PC-9 (cell line): ENCODE data around the gene TSPAN14. TPM values are rescaled to one million over a fixed set of nuclear protein-coding genes. Genes with fewer than 3 reads are reported as not detected.

Experiments
- BruUV-seq: library from RNA; stranded (reverse); fragments of 400-500 nt; replicated peaks from 2 replicates; lab custom pipeline; 2021; lab: Mats Ljungman, UMichigan
- CTCF ChIA-PET: fragments of 300-600 bp; sonication (Branson Sonifier 250); formaldehyde crosslinking; loops from one replicate; lab custom pipeline; 2022; ENCODE audit warnings: antibody characterized with exemption; lab: Charles Lee
- POLR2A ChIA-PET: fragments of 300-600 bp; sonication (Branson Sonifier 250); formaldehyde crosslinking; loops from one replicate; lab custom pipeline; 2022; ENCODE audit warnings: antibody characterized with exemption; ENCODE audit not compliant: unreplicated experiment; lab: Charles Lee
- DNase-seq, 2 experiments: peaks; one replicate each; pipeline versions ENCODE4 v3.0.0 to v3.0.0-alpha.2; 2015 to 2022; ENCODE audit warnings: mixed read lengths in 1 of 2
- H2AFZ ChIP-seq: fragments of 200-600 bp; sonication (generic); 2 replicates; pipeline ENCODE4 v1.8.1; 2017; ENCODE audit warnings: antibody characterized with exemption
- H3F3A ChIP-seq: fragments of 200-600 bp; sonication (generic); 2 replicates; pipeline ENCODE4 v1.8.1; 2017; ENCODE audit warnings: antibody characterized with exemption, mild to moderate bottlenecking, low read depth; ENCODE audit not compliant: insufficient read depth
- H3K27ac ChIP-seq: fragments of 200-600 bp; sonication (generic); 2 replicates; pipeline ENCODE4 v1.6.1; 2016; ENCODE audit warnings: mixed run types
- H3K27me3 ChIP-seq: fragments of 200-600 bp; sonication (generic); 2 replicates; pipeline ENCODE4 v1.6.1; 2016; ENCODE audit warnings: low read depth, mixed run types; ENCODE audit not compliant: insufficient read depth
- H3K36me3 ChIP-seq: fragments of 200-600 bp; sonication (generic); 2 replicates; pipeline ENCODE4 v1.6.1; 2016; ENCODE audit warnings: low read depth, mixed run types
- H3K4me1 ChIP-seq: fragments of 200-600 bp; sonication (generic); replicated peaks from 2 replicates; pipeline ENCODE4 v1.6.1; 2016; ENCODE audit warnings: mixed run types; ENCODE audit not compliant: insufficient read depth
- H3K4me2 ChIP-seq: fragments of 200-600 bp; sonication (generic); 2 replicates; pipeline ENCODE4 v1.6.1; 2017; ENCODE audit warnings: mixed run types
- H3K4me3 ChIP-seq: fragments of 200-600 bp; sonication (generic); 2 replicates; pipeline ENCODE4 v1.6.1; 2016; ENCODE audit warnings: mixed run types
- H3K79me2 ChIP-seq: fragments of 200-600 bp; sonication (generic); 2 replicates; pipeline ENCODE4 v1.6.1; 2017; ENCODE audit warnings: low read depth, mixed run types
- H3K9me2 ChIP-seq: fragments of 200-600 bp; sonication (generic); 2 replicates; pipeline ENCODE4 v1.8.1; 2017; ENCODE audit warnings: mild to moderate bottlenecking; ENCODE audit not compliant: insufficient read depth
- H3K9me3 ChIP-seq: fragments of 200-600 bp; sonication (generic); 2 replicates; pipeline ENCODE4 v1.8.1; 2016; ENCODE audit warnings: low read depth; ENCODE audit not compliant: insufficient read depth
- H4K20me1 ChIP-seq: fragments of 200-600 bp; sonication (generic); 2 replicates; pipeline ENCODE4 v1.8.1; 2017; ENCODE audit not compliant: insufficient read depth
- EZH2 ChIP-seq: fragments of 200-600 bp; sonication (generic); IDR thresholded peaks from 2 replicates; pipeline ENCODE4 v1.8.0; 2017; ENCODE audit warnings: antibody characterized with exemption, low read depth
- intact Hi-C: fragments of 100-400 bp; cut with micrococcal nuclease; formaldehyde crosslinking; loops from one replicate; pipeline ENCODE4 v1.10.0; 2022; ENCODE audit not compliant: unreplicated experiment
- total RNA-seq: library from RNA; stranded (reverse); gene quantifications from 2 replicates; pipeline ENCODE4 v1.2.3, GENCODE V29; 2021
- TF ChIP-seq, protein P1 (sequence below): fragments of 200-600 bp; sonication (generic); conservative IDR thresholded peaks from 2 replicates; pipeline ENCODE4 v1.6.1; 2017; ENCODE audit warnings: mixed run types, antibody characterized with exemption, mild to moderate bottlenecking, moderate library complexity

Gene TSPAN14
- total RNA-seq, 1 experiment from 2014 or later: 135 TPM

DNA sequence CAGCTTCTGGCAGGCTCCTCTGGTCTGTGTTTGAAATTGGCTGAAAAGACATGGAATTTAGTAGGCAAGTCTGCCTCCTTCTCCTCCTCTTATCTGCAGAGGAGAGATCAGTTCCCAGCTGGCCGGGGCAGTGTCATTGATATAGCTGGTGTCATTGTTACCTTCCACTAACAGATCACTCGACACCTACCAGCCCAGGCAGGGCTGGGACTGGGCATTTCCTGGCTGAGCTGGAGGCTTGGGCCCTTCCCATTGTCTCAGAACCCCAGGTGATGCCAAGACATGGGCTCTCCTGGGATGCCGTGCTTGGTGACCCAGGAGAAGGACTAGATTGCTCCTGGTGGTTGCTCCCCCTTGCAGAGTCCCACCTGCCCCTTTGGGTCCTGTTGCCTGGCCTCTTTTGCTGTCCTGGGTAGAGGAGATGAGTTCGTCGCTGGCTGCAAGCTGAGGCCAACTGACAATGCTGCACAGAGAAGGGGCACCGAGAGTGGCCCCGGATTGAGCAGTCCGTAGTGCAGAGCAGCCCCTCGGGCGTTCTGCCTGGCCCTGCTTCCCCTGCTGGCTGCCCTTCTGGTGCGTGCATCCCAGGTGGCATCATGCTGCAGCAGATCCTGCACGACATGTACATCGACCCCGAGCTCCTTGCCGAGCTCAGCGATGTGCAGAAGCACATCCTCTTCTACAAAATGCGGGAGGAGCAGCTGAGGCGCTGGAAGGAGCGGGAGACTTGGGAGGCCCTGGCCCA lies 83.8 kb downstream of the TSPAN14 start, which contains the start of gene SH2D4B:
Gene SH2D4B (plus strand): TSS at position 167 of the 745 bp plus-strand sequence. CDS start 430 bp downstream, at position 597.
- no peaks in the 10 kb centered on the region for H3K79me2 ChIP-seq
- peak within 1 kb of the TSS; percentile 81; the same call in 1 of the 2 replicates for H3K4me2 ChIP-seq
- no peaks in the 10 kb centered on the region for H4K20me1 ChIP-seq
- intact Hi-C loops: loop anchor here (10.0 kb wide), 1 partner anchor 387 kb away; no protein-coding TSS in a partner anchor
- H3K4me3 ChIP-seq: no peak within 1 kb of the TSS
- no peaks in the 10 kb centered on the region for H3K36me3 ChIP-seq
- H3F3A ChIP-seq: peaks cover under 1% of the 10 kb centered on the region; the same call in 1 of the 2 replicates
- H3K4me1 ChIP-seq: 0 out of 2 replicates have a peak, but pooled peaks cover 6% of the 10 kb centered on the region
- H3K9me2 ChIP-seq: no peaks in the 10 kb centered on the region
- ChIA-PET POLR2A (no interaction called here), CTCF (no interaction called here)
- no peak within 1 kb of the TSS for H2AFZ ChIP-seq
- H3K27me3 ChIP-seq: no peaks in the 10 kb centered on the region
- BruUV-seq: no TSS peak
- no peak within 1 kb of the TSS for H3K27ac ChIP-seq
- DNase-seq: no peak
- no peaks in the 10 kb centered on the region for H3K9me3 ChIP-seq
- no peak for TF ChIP-seq EZH2
- TF ChIP-seq, protein P1, sequence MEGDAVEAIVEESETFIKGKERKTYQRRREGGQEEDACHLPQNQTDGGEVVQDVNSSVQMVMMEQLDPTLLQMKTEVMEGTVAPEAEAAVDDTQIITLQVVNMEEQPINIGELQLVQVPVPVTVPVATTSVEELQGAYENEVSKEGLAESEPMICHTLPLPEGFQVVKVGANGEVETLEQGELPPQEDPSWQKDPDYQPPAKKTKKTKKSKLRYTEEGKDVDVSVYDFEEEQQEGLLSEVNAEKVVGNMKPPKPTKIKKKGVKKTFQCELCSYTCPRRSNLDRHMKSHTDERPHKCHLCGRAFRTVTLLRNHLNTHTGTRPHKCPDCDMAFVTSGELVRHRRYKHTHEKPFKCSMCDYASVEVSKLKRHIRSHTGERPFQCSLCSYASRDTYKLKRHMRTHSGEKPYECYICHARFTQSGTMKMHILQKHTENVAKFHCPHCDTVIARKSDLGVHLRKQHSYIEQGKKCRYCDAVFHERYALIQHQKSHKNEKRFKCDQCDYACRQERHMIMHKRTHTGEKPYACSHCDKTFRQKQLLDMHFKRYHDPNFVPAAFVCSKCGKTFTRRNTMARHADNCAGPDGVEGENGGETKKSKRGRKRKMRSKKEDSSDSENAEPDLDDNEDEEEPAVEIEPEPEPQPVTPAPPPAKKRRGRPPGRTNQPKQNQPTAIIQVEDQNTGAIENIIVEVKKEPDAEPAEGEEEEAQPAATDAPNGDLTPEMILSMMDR: no peak

DNA sequence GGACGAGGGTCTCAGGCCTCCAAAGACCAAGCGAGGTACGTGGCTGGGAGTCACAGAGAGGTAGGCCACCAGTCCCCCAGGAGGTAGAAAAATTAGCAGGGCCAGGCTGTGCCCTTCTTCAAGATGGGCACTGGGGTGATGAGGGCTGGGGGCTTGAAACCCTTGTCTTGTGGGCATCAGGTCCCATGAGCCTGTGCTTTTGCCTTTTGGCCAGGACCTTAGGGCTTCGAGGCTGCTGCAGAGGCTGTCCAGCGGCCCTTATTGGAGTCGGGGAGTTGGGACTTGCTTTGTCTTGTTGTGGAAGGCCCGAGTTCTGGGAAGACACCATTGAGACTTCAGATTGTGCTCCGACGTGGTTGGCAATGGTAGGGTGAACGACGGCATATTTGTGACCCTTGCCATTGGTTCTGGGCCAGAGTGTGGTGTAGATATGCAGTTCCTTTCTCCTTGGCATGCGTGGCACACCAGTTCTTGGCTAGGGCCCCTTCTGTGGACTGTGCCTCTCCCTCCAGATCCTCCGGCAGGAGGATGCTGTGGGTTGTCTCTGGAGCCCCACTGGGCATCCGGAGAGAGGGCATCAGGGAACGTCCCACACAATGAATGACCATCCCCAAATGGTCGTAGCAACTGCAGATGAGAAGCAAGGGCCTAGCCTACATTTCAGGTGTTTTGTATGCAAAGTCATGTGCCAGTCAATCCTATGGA lies 84.5 kb downstream of the TSPAN14 start:
- Histone ChIP-seq H2AFZ (no peak overlapping the region), H4K20me1 (no peaks in the 10 kb centered on the region), H3K9me3 (no peaks in the 10 kb centered on the region), H3K4me3 (no peak overlapping the region), H3K4me2 (no peak overlapping the region), H3K9me2 (no peaks in the 10 kb centered on the region), H3K27me3 (no peaks in the 10 kb centered on the region), H3K79me2 (no peaks in the 10 kb centered on the region), H3F3A (no peaks in the 10 kb centered on the region), H3K36me3 (no peaks in the 10 kb centered on the region), H3K27ac (no peak overlapping the region), H3K4me1 (0 out of 2 replicates have a peak, but pooled peaks cover 6% of the 10 kb centered on the region)
- POLR2A ChIA-PET: no interaction called here
- CTCF ChIA-PET: no interaction called here
- intact Hi-C loops: loop anchor here (10.0 kb wide), 1 partner anchor 386 kb away; no protein-coding TSS in a partner anchor
- TF ChIP-seq EZH2: no peak
- TF ChIP-seq, protein P1: no peak
- no peak for DNase-seq
- no TSS peak for BruUV-seq

DNA sequence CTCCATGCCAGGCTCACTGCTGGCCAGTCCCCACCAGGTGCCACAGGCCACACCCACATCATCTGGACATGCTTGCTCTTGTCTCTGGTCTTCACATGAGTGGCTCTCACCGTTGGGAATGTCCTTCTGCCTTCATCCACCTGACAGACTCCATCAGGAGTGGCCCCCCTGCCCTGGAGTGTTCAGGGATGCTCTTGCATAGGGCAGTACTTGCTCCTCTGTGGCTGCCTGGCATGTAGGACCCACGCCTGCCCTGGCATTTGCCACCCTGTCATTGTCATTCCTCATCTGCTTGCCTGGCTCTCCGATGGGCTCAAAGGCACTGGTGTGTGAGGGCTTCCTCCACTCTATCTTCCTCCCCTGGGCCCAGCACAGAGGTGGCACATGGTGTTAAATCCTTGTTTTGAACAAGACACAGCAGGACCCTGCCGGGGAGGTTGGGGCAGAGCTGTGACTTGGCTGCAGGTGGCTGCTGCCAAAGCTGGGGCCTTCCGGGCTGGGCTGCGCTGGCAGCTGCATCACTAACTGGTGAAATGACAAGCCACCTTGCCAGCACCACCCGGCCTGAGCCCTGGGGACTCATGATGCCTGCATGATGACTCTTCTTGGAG lies 85.4 kb downstream of the TSPAN14 start:
- Histone ChIP-seq H4K20me1 (no peaks in the 10 kb centered on the region), H3K27ac (no peak overlapping the region), H3K9me3 (no peaks in the 10 kb centered on the region), H3K79me2 (no peaks in the 10 kb centered on the region), H2AFZ (no peak overlapping the region), H3K4me1 (0 out of 2 replicates have a peak, but pooled peaks cover 6% of the 10 kb centered on the region), H3K9me2 (no peaks in the 10 kb centered on the region), H3K4me2 (no peak overlapping the region), H3F3A (no peaks in the 10 kb centered on the region), H3K36me3 (no peaks in the 10 kb centered on the region), H3K27me3 (no peaks in the 10 kb centered on the region), H3K4me3 (no peak overlapping the region)
- intact Hi-C loops: loop anchor here (10.0 kb wide), 1 partner anchor 385 kb away; no protein-coding TSS in a partner anchor
- TF ChIP-seq, protein P1: no peak
- no peak for TF ChIP-seq EZH2
- ChIA-PET CTCF (no interaction called here), POLR2A (no interaction called here)
- no peak for DNase-seq
- no TSS peak for BruUV-seq
